Esophagus mucosa (tissue), 1 donor: ENCODE results near the gene ARHGAP33. TPM values are rescaled to one million over a fixed set of nuclear protein-coding genes. Genes with fewer than 3 reads are reported as not detected.
"Not testable (repeated sequence)": the region's sequence is repeated elsewhere in the genome, so short reads cannot be mapped to it uniquely, and the experiment has no call there.

Experiments
- ATAC-seq: fragments of 200-7000 bp; cut with Tn5 transposase; one replicate; pipeline ENCODE4 v1.9.1; 2020
- total RNA-seq: library from RNA; stranded (reverse); gene quantifications from one replicate; pipeline ENCODE4 v1.2.4, GENCODE V29; 2023
- donor health status: DM: yes; HTN: yes; CAD: no.

ARHGAP33 gene
- total RNA-seq, 1 donor from 2014 or later: 3.9 TPM

- ATAC-seq: no peak
Measured at GRCh38 chr19:35755131-35755549, 20.2 kb upstream of the ARHGAP33 start.

GRCh38 chr19:35755550-35756376 lies 19.6 kb upstream of the ARHGAP33 start:
- peak; percentile 39 for ATAC-seq

- no peak for ATAC-seq
Measured at GRCh38 chr19:35756377-35757230, 18.8 kb upstream of the ARHGAP33 start, which contains the start of gene HSPB6. TSS of gene HSPB6 (minus strand) at chr19:35757029. CDS start at chr19:35757008, 21 bp downstream.

GRCh38 chr19:35757231-35757748 lies 18.1 kb upstream of the ARHGAP33 start:
- peak; percentile 14 for ATAC-seq

- peak; percentile 95 for ATAC-seq
Measured at GRCh38 chr19:35757749-35758608, 17.4 kb upstream of the ARHGAP33 start, which contains the start of gene PROSER3. TSS of gene PROSER3 (plus strand) at chr19:35758176. CDS start at chr19:35758216, 40 bp downstream.

GRCh38 chr19:35759697-35760096 lies 15.7 kb upstream of the ARHGAP33 start:
- no peak for ATAC-seq

GRCh38 chr19:35760711-35761349 lies 14.5 kb upstream of the ARHGAP33 start:
- ATAC-seq: no peak

- ATAC-seq: no peak
Measured at GRCh38 chr19:35764432-35765315, 10.7 kb upstream of the ARHGAP33 start.

- ATAC-seq: peak; percentile 10
Measured at GRCh38 chr19:35766571-35767104, 8.7 kb upstream of the ARHGAP33 start.

- ATAC-seq: peak; percentile 20
Measured at GRCh38 chr19:35767288-35768081, 7.9 kb upstream of the ARHGAP33 start.

GRCh38 chr19:35768082-35768421 lies 7.3 kb upstream of the ARHGAP33 start:
- ATAC-seq: peak; percentile 16

- ATAC-seq: not testable (repeated sequence)
Measured at GRCh38 chr19:35772362-35772761, 3.0 kb upstream of the ARHGAP33 start.

GRCh38 chr19:35773020-35773806 lies 2.2 kb upstream of the ARHGAP33 start:
- no peak for ATAC-seq

GRCh38 chr19:35774274-35775045 lies 904 bp upstream of the ARHGAP33 start:
- no peak for ATAC-seq

- ATAC-seq: peak; percentile 4
Measured at GRCh38 chr19:35775046-35775297, 392 bp upstream of the ARHGAP33 start.

GRCh38 chr19:35776102-35776788 lies 881 bp downstream of the ARHGAP33 start:
- no peak for ATAC-seq

GRCh38 chr19:35777086-35777841 lies 1.9 kb downstream of the ARHGAP33 start:
- no peak for ATAC-seq
